Mononuclear cell (primary cell): ENCODE data around the gene SCART1. TPM values are rescaled to one million over a fixed set of nuclear protein-coding genes. Genes with fewer than 3 reads are reported as not detected.

Experiments used
- H3K27me3 ChIP-seq: 2 replicates; pipeline ENCODE4 v1.6.0; 2011; ENCODE audit warnings: low read length, control low read depth; ENCODE audit not compliant: insufficient read depth
- H3K4me1 ChIP-seq: 2 replicates; pipeline ENCODE4 v1.5.1; 2011; ENCODE audit warnings: mild to moderate bottlenecking, low read length, control low read depth; ENCODE audit not compliant: insufficient read depth
- H3K4me3 ChIP-seq: 2 replicates; pipeline ENCODE4 v1.5.1; 2011; ENCODE audit warnings: mild to moderate bottlenecking, low read length, moderate library complexity
- H3K9me3 ChIP-seq: 2 replicates; pipeline ENCODE4 v1.5.1; 2011; ENCODE audit warnings: low read depth, mild to moderate bottlenecking, control low read depth, low read length
- total RNA-seq: library from RNA; depleted of rRNA; stranded (reverse); fragments of >200 nt; gene quantifications from one replicate; pipeline ENCODE4 v1.2.3, GENCODE V29; 2012

Gene SCART1
- total RNA-seq, 1 donor: 1.5 TPM

GRCh38 chr10:133457100-133457841 is 3.5 kb downstream of the SCART1 start:
- Histone ChIP-seq H3K27me3 (no peaks in the 10 kb centered on the region), H3K4me1 (no peaks in the 10 kb centered on the region), H3K4me3 (no peak overlapping the region)

GRCh38 chr10:133458021-133458709 is 4.4 kb downstream of the SCART1 start:
- Histone ChIP-seq H3K4me3 (no peak overlapping the region), H3K27me3 (no peaks in the 10 kb centered on the region), H3K9me3 (no peaks in the 10 kb centered on the region), H3K4me1 (no peaks in the 10 kb centered on the region)

More at GRCh38 chr10:133457100-133457841, 3.5 kb downstream of the SCART1 start:
- no peaks in the 10 kb centered on the region for H3K9me3 ChIP-seq

- Histone ChIP-seq H3K4me3 (no peak overlapping the region), H3K27me3 (no peaks in the 10 kb centered on the region)
These were observed 5.1 kb downstream of the SCART1 start for GRCh38 chr10:133458710-133459453.

GRCh38 chr10:133459454-133460207 is 5.9 kb downstream of the SCART1 start:
- Histone ChIP-seq H3K4me1 (no peaks in the 10 kb centered on the region), H3K9me3 (no peaks in the 10 kb centered on the region), H3K4me3 (no peak overlapping the region), H3K27me3 (no peaks in the 10 kb centered on the region)

More at GRCh38 chr10:133458710-133459453, 5.1 kb downstream of the SCART1 start:
- no peaks in the 10 kb centered on the region for H3K9me3 ChIP-seq
- H3K4me1 ChIP-seq: no peaks in the 10 kb centered on the region

GRCh38 chr10:133460208-133460769 is 6.5 kb downstream of the SCART1 start:
- Histone ChIP-seq H3K27me3 (no peaks in the 10 kb centered on the region), H3K4me1 (no peaks in the 10 kb centered on the region), H3K9me3 (no peaks in the 10 kb centered on the region), H3K4me3 (no peak overlapping the region)

GRCh38 chr10:133461027-133461426 is 7.3 kb downstream of the SCART1 start:
- Histone ChIP-seq H3K27me3 (no peaks in the 10 kb centered on the region), H3K9me3 (no peaks in the 10 kb centered on the region), H3K4me3 (no peak overlapping the region), H3K4me1 (no peaks in the 10 kb centered on the region)

- Histone ChIP-seq H3K9me3 (no peaks in the 10 kb centered on the region), H3K4me3 (no peak overlapping the region), H3K27me3 (no peaks in the 10 kb centered on the region), H3K4me1 (no peaks in the 10 kb centered on the region)
These were observed 8.1 kb downstream of the SCART1 start for GRCh38 chr10:133461841-133462240.

GRCh38 chr10:133462512-133463305 is 9.0 kb downstream of the SCART1 start:
- no peaks in the 10 kb centered on the region for H3K4me1 ChIP-seq
- H3K9me3 ChIP-seq: no peaks in the 10 kb centered on the region
- no peaks in the 10 kb centered on the region for H3K27me3 ChIP-seq
- no peak overlapping the region for H3K4me3 ChIP-seq

GRCh38 chr10:133464582-133465031 is 10.9 kb downstream of the SCART1 start:
- Histone ChIP-seq H3K27me3 (no peaks in the 10 kb centered on the region), H3K4me3 (no peak overlapping the region), H3K4me1 (no peaks in the 10 kb centered on the region), H3K9me3 (no peaks in the 10 kb centered on the region)

- H3K27me3 ChIP-seq: no peaks in the 10 kb centered on the region
- no peaks in the 10 kb centered on the region for H3K4me1 ChIP-seq
- H3K4me3 ChIP-seq: no peak overlapping the region
- no peaks in the 10 kb centered on the region for H3K9me3 ChIP-seq
These were observed 11.6 kb downstream of the SCART1 start for GRCh38 chr10:133465191-133465949.

- no peak overlapping the region for H3K4me3 ChIP-seq
- H3K27me3 ChIP-seq: no peaks in the 10 kb centered on the region
- no peaks in the 10 kb centered on the region for H3K9me3 ChIP-seq
- no peaks in the 10 kb centered on the region for H3K4me1 ChIP-seq
These were observed 12.3 kb downstream of the SCART1 start for GRCh38 chr10:133465950-133466474.

- no peaks in the 10 kb centered on the region for H3K9me3 ChIP-seq
- H3K27me3 ChIP-seq: no peaks in the 10 kb centered on the region
- no peak overlapping the region for H3K4me3 ChIP-seq
- H3K4me1 ChIP-seq: no peaks in the 10 kb centered on the region
These were observed 13.0 kb downstream of the SCART1 start for GRCh38 chr10:133466683-133467275.
